Liver (tissue), 9 donors: Measurements from ENCODE around the gene WASF1. TPM values are rescaled to one million over a fixed set of nuclear protein-coding genes. Genes with fewer than 3 reads are reported as not detected.

Experiments
- DNase-seq: peaks from one replicate; pipeline ENCODE4 v3.0.0-alpha.2; 2017; ENCODE audit warnings: low spot score
- H3K27ac ChIP-seq, 2 donors: one replicate each; pipeline ENCODE4 v1.7.0; 2013; ENCODE audit warnings: inconsistent platforms in 2 of 2, low read length in 2 of 2, control low read depth in 1 of 2, low read depth in 1 of 2, mild to moderate bottlenecking in 1 of 2
- H3K27me3 ChIP-seq, 4 donors: one replicate each; pipeline versions ENCODE4 v1.6.1 to v1.7.0; 2013; ENCODE audit warnings: low read length in 3 of 4, inconsistent platforms in 1 of 4, mild to moderate bottlenecking in 1 of 4, moderate library complexity in 1 of 4; ENCODE audit not compliant: control insufficient read depth in 4 of 4, insufficient read depth in 4 of 4
- H3K36me3 ChIP-seq, 4 donors: one replicate each; pipeline versions ENCODE4 v1.6.1 to v1.7.0; 2013; ENCODE audit warnings: low read length in 3 of 4, mild to moderate bottlenecking in 3 of 4, low read depth in 1 of 4, moderate library complexity in 1 of 4; ENCODE audit not compliant: control insufficient read depth in 4 of 4, insufficient read depth in 3 of 4
- H3K4me1 ChIP-seq, 4 donors: one replicate each; pipeline versions ENCODE4 v1.6.1 to v1.7.0; 2013; ENCODE audit warnings: low read length in 3 of 4, mild to moderate bottlenecking in 3 of 4, moderate library complexity in 1 of 4; ENCODE audit not compliant: control insufficient read depth in 4 of 4, insufficient read depth in 4 of 4
- H3K4me3 ChIP-seq, 3 donors: one replicate each; pipeline versions ENCODE4 v1.6.1 to v1.7.0; 2013; ENCODE audit warnings: low read length in 3 of 3, control low read depth in 1 of 3, low read depth in 1 of 3, mild to moderate bottlenecking in 1 of 3
- H3K9ac ChIP-seq, 2 donors: one replicate each; pipeline ENCODE4 v1.7.0; 2013; ENCODE audit warnings: low read length in 2 of 2, mild to moderate bottlenecking in 2 of 2, moderate library complexity in 2 of 2, control low read depth in 1 of 2, low read depth in 1 of 2
- H3K9me3 ChIP-seq, 4 donors: one replicate each; pipeline versions ENCODE4 v1.6.1 to v1.7.0; 2013; ENCODE audit warnings: low read length in 3 of 4; ENCODE audit not compliant: control insufficient read depth in 4 of 4
- EGR1 ChIP-seq, 2 donors: IDR thresholded peaks; 2 replicates each; pipeline ENCODE4 v1.6.1; 2016 to 2018; ENCODE audit warnings: antibody characterized with exemption in 2 of 2, low read depth in 2 of 2
- FOXA1 ChIP-seq: IDR thresholded peaks from 2 replicates; pipeline ENCODE4 v1.6.1; 2016; ENCODE audit warnings: antibody characterized with exemption
- GABPA ChIP-seq, 2 donors: IDR thresholded peaks in 1 of 2; conservative IDR thresholded peaks in 1 of 2; 2 replicates each; pipeline ENCODE4 v1.6.1; 2016; ENCODE audit warnings: antibody characterized with exemption in 2 of 2, mild to moderate bottlenecking in 1 of 2, moderate library complexity in 1 of 2
- HNF4A ChIP-seq, 2 donors: conservative IDR thresholded peaks; 2 replicates each; pipeline ENCODE4 v1.6.1; 2016; ENCODE audit warnings: antibody characterized with exemption in 2 of 2, mild to moderate bottlenecking in 2 of 2
- HNF4G ChIP-seq: IDR thresholded peaks from 2 replicates; pipeline ENCODE4 v1.6.1; 2016; ENCODE audit warnings: antibody characterized with exemption
- JUND ChIP-seq, 2 donors: IDR thresholded peaks; 2 replicates each; pipeline ENCODE4 v1.6.1; 2016; ENCODE audit warnings: antibody characterized with exemption in 2 of 2
- NR2F2 ChIP-seq: IDR thresholded peaks from 2 replicates; pipeline ENCODE4 v1.6.1; 2016; ENCODE audit warnings: antibody characterized with exemption
- RAD21 ChIP-seq, 2 donors: IDR thresholded peaks; 2 replicates each; pipeline ENCODE4 v1.6.1; 2016; ENCODE audit warnings: antibody characterized with exemption in 2 of 2, mild to moderate bottlenecking in 2 of 2
- RXRA ChIP-seq, 2 donors: IDR thresholded peaks; 2 replicates each; pipeline ENCODE4 v1.6.1; 2017 to 2018; ENCODE audit warnings: antibody characterized with exemption in 2 of 2, mild to moderate bottlenecking in 1 of 2
- SP1 ChIP-seq: IDR thresholded peaks from 2 replicates; pipeline ENCODE4 v1.6.1; 2018; ENCODE audit warnings: antibody characterized with exemption, mild to moderate bottlenecking
- YY1 ChIP-seq: IDR thresholded peaks from 2 replicates; pipeline ENCODE4 v1.6.1; 2016; ENCODE audit warnings: antibody characterized with exemption, mild to moderate bottlenecking
- WGBS: extraction: QIAGEN DNeasy Blood & Tissue Kit; methylation state at CpG from one replicate; pipeline ENCODE4 v1.1.7; 2013; 5-methylcytosine and 5-hydroxymethylcytosine counted together
- polyA plus RNA-seq, 2 donors: library from polyadenylated mRNA; stranded (reverse) in 1 of 2; unstranded in 1 of 2; fragments of 200-250 nt in 1 of 2; fragments of >200 nt in 1 of 2; fragmentation: Nextera tagmentation in 1 of 2; extraction: Ambion mirVana in 1 of 2; gene quantifications; one replicate each; pipeline versions ENCODE4 v1.2.1 to v1.2.3, GENCODE V29; 2013 to 2015
- total RNA-seq, 2 donors: library from RNA; depleted of rRNA; stranded (reverse); fragments of >200 nt; gene quantifications; one replicate each; pipeline ENCODE4 v1.2.3, GENCODE V29; 2014
- TF ChIP-seq, protein P1 (sequence below): IDR thresholded peaks from 2 replicates; pipeline ENCODE4 v1.6.1; 2016; ENCODE audit warnings: antibody characterized with exemption
- TF ChIP-seq, protein P2 (sequence below): fragments of 150-350 bp; IDR thresholded peaks from 2 replicates; pipeline ENCODE4 v1.5.1; 2017; ENCODE audit warnings: improper control_type of control experiment, low read depth, low read length; ENCODE audit not compliant: missing input control
- TF ChIP-seq, protein P3 (sequence below): IDR thresholded peaks from 2 replicates; pipeline ENCODE4 v1.6.1; 2016; ENCODE audit warnings: antibody characterized with exemption, mild to moderate bottlenecking
- TF ChIP-seq, protein P4 (sequence below): IDR thresholded peaks from 2 replicates; pipeline ENCODE4 v1.6.1; 2016; ENCODE audit warnings: antibody characterized with exemption
- TF ChIP-seq, protein P5 (sequence below): IDR thresholded peaks from 2 replicates; pipeline ENCODE4 v1.6.1; 2016; ENCODE audit warnings: antibody characterized with exemption
- donor health status: healthy.
- donor health status: healthy.
- donor health status: healthy.
- donor health status: healthy.
- donor health status: healthy.

Gene WASF1
- total and polyA plus RNA-seq, 4 donors = 3.2 to 5.5 (median 3.4) TPM

DNA sequence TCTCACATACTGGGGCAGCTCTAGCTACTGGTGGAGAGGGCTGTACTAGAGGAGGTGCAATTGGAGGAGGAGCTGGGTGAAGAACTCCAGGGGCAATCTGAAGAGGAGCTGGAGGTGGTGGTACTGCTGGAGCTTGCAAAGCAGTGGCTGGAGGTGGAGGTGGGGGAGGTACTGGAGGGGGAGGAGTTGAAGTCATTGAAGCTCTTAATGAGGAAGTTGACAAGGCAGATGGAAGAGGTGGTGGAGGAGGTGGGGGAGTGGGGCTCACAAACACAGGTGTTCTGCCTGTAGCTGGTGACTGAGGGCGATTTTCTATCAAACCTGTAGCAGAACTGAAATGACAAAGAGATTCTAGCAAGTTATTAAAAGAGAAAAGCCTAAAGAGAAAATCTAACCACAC is 77.6 kb downstream of the WASF1 start:
- TF ChIP-seq YY1 = no peak
- TF ChIP-seq, protein P1, sequence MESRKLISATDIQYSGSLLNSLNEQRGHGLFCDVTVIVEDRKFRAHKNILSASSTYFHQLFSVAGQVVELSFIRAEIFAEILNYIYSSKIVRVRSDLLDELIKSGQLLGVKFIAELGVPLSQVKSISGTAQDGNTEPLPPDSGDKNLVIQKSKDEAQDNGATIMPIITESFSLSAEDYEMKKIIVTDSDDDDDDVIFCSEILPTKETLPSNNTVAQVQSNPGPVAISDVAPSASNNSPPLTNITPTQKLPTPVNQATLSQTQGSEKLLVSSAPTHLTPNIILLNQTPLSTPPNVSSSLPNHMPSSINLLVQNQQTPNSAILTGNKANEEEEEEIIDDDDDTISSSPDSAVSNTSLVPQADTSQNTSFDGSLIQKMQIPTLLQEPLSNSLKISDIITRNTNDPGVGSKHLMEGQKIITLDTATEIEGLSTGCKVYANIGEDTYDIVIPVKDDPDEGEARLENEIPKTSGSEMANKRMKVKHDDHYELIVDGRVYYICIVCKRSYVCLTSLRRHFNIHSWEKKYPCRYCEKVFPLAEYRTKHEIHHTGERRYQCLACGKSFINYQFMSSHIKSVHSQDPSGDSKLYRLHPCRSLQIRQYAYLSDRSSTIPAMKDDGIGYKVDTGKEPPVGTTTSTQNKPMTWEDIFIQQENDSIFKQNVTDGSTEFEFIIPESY = no peak
- TF ChIP-seq RAD21 (IDR thresholded peaks at IDR 0.05) = no peak
- no peak for TF ChIP-seq RXRA (IDR thresholded peaks at IDR 0.05)
- no peak for TF ChIP-seq HNF4A (conservative IDR thresholded peaks at IDR 0.05)
- TF ChIP-seq HNF4G = no peak
- TF ChIP-seq, protein P2, sequence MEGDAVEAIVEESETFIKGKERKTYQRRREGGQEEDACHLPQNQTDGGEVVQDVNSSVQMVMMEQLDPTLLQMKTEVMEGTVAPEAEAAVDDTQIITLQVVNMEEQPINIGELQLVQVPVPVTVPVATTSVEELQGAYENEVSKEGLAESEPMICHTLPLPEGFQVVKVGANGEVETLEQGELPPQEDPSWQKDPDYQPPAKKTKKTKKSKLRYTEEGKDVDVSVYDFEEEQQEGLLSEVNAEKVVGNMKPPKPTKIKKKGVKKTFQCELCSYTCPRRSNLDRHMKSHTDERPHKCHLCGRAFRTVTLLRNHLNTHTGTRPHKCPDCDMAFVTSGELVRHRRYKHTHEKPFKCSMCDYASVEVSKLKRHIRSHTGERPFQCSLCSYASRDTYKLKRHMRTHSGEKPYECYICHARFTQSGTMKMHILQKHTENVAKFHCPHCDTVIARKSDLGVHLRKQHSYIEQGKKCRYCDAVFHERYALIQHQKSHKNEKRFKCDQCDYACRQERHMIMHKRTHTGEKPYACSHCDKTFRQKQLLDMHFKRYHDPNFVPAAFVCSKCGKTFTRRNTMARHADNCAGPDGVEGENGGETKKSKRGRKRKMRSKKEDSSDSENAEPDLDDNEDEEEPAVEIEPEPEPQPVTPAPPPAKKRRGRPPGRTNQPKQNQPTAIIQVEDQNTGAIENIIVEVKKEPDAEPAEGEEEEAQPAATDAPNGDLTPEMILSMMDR = no peak
- no peak for TF ChIP-seq SP1
- TF ChIP-seq GABPA (IDR thresholded peaks at IDR 0.05 in 1 of 2, conservative IDR thresholded peaks at IDR 0.05 in 1 of 2) = no peak
- TF ChIP-seq FOXA1 = no peak
- TF ChIP-seq NR2F2 = no peak
- TF ChIP-seq, protein P3, sequence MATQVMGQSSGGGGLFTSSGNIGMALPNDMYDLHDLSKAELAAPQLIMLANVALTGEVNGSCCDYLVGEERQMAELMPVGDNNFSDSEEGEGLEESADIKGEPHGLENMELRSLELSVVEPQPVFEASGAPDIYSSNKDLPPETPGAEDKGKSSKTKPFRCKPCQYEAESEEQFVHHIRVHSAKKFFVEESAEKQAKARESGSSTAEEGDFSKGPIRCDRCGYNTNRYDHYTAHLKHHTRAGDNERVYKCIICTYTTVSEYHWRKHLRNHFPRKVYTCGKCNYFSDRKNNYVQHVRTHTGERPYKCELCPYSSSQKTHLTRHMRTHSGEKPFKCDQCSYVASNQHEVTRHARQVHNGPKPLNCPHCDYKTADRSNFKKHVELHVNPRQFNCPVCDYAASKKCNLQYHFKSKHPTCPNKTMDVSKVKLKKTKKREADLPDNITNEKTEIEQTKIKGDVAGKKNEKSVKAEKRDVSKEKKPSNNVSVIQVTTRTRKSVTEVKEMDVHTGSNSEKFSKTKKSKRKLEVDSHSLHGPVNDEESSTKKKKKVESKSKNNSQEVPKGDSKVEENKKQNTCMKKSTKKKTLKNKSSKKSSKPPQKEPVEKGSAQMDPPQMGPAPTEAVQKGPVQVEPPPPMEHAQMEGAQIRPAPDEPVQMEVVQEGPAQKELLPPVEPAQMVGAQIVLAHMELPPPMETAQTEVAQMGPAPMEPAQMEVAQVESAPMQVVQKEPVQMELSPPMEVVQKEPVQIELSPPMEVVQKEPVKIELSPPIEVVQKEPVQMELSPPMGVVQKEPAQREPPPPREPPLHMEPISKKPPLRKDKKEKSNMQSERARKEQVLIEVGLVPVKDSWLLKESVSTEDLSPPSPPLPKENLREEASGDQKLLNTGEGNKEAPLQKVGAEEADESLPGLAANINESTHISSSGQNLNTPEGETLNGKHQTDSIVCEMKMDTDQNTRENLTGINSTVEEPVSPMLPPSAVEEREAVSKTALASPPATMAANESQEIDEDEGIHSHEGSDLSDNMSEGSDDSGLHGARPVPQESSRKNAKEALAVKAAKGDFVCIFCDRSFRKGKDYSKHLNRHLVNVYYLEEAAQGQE = no peak
- no peaks in the 10 kb centered on the region for H3K27me3 ChIP-seq
- no peaks in the 10 kb centered on the region for H3K9me3 ChIP-seq
- H3K27ac ChIP-seq = no peak overlapping the region
- 86% methylated on average over 1 of the region's 1 CpG for WGBS
- DNase-seq = no peak
- peaks cover 0 to 23% (median 4%) of the 10 kb centered on the region in 4 donors for H3K36me3 ChIP-seq
- peaks cover 0 to 6% (median 0%) of the 10 kb centered on the region in 4 donors for H3K4me1 ChIP-seq
- no peak overlapping the region for H3K4me3 ChIP-seq
- no peak overlapping the region for H3K9ac ChIP-seq

DNA sequence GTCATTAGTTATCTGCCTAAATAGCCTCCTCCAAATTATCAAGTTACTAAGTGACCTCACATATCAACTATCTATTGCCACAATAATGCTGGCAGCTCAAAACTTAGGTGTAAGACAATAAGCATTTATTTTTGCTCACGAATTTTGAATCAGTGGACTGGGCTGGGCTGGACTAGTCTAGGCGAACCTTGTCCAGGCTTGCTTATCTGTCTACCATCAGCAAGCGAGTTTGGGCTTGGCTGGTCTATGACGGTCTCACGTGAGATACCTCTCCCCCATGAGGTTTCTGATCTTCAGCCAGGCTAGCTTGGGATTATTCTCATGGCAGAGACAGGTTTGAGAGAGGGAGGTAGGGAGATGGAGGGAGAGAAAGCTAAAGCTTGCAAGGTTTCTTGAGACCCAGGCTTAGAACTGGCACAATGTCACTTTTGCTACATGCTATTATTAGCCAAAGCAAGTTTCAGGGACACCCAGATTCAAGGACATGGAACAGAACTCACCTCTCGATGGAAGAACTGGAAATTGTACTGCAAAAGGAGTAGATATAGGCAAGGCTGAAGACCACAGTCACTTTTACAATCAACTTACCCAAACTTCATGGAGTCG is 80.9 kb downstream of the WASF1 start:
- Histone ChIP-seq H3K27ac (no peak overlapping the region), H3K9me3 (no peaks in the 10 kb centered on the region), H3K9ac (no peak overlapping the region), H3K36me3 (peaks cover 0 to 18% (median 4%) of the 10 kb centered on the region in 4 donors), H3K27me3 (no peaks in the 10 kb centered on the region), H3K4me3 (no peak overlapping the region), H3K4me1 (peaks cover 0 to 8% (median 0%) of the 10 kb centered on the region in 4 donors)
- DNase-seq = no peak
- 94% methylated on average over 7 of the region's 7 CpGs for WGBS
- TF ChIP-seq, protein P3 = no peak
- TF ChIP-seq JUND (IDR thresholded peaks at IDR 0.05) (no peak), NR2F2 (no peak), HNF4A (conservative IDR thresholded peaks at IDR 0.05) (no peak), EGR1 (IDR thresholded peaks at IDR 0.05; ENCODE audit: low read depth in 2 of 2) (no peak), YY1 (no peak)
- TF ChIP-seq, protein P4, sequence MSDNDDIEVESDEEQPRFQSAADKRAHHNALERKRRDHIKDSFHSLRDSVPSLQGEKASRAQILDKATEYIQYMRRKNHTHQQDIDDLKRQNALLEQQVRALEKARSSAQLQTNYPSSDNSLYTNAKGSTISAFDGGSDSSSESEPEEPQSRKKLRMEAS = no peak
- TF ChIP-seq, protein P1 = no peak
- TF ChIP-seq, protein P5, sequence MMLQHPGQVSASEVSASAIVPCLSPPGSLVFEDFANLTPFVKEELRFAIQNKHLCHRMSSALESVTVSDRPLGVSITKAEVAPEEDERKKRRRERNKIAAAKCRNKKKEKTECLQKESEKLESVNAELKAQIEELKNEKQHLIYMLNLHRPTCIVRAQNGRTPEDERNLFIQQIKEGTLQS = no peak
